ENCODE data around the gene CDC26.
"Not testable (repeated sequence)": the region's sequence is repeated elsewhere in the genome, so short reads cannot be mapped to it uniquely, and the experiment has no call there.

The CDC26 gene

GRCh38 chr9:113254991-113255390, 20.4 kb downstream of the CDC26 start:
- peaks cover 35% of the 10 kb centered on the region for H3K36me3 Mint-ChIP-seq (ENCODE audit: low read depth)
- H3K27ac Mint-ChIP-seq = no peak overlapping the region
- no peaks in the 10 kb centered on the region for H3K4me1 Mint-ChIP-seq
- H3K9me3 Mint-ChIP-seq = peaks cover 2% of the 10 kb centered on the region
- no peak for TF ChIP-seq CTCF (IDR thresholded peaks at IDR 0.05; ENCODE audit: unreplicated experiment in 3 of 3)
- no peaks in the 10 kb centered on the region for H3K27me3 Mint-ChIP-seq (ENCODE audit: low read depth)
- H3K4me3 Mint-ChIP-seq = no peak overlapping the region

- peaks cover 28% of the 10 kb centered on the region for H3K36me3 Mint-ChIP-seq (ENCODE audit: low read depth)
Measured at GRCh38 chr9:113250807-113251206, 24.6 kb downstream of the CDC26 start.

GRCh38 chr9:113249661-113250060, 25.7 kb downstream of the CDC26 start:
- H3K36me3 Mint-ChIP-seq (ENCODE audit: low read depth) = peaks cover 28% of the 10 kb centered on the region
- not testable (repeated sequence) for H3K4me3 Mint-ChIP-seq; H3K4me1 Mint-ChIP-seq; H3K27me3 Mint-ChIP-seq (ENCODE audit: low read depth); H3K9me3 Mint-ChIP-seq; H3K27ac Mint-ChIP-seq

More at GRCh38 chr9:113250807-113251206, 24.6 kb downstream of the CDC26 start:
- Mint-ChIP-seq H3K27ac (no peak overlapping the region), H3K9me3 (peaks cover 6% of the 10 kb centered on the region), H3K27me3 (ENCODE audit: low read depth) (no peaks in the 10 kb centered on the region), H3K4me1 (no peaks in the 10 kb centered on the region), H3K4me3 (no peak overlapping the region)
- no peak for TF ChIP-seq CTCF (IDR thresholded peaks at IDR 0.05; ENCODE audit: unreplicated experiment in 3 of 3)

- Mint-ChIP-seq H3K36me3 (ENCODE audit: low read depth) (peaks cover 25% of the 10 kb centered on the region), H3K4me3 (no peak overlapping the region), H3K9me3 (peaks cover 6% of the 10 kb centered on the region), H3K27ac (no peak overlapping the region), H3K4me1 (no peaks in the 10 kb centered on the region), H3K27me3 (ENCODE audit: low read depth) (no peaks in the 10 kb centered on the region)
- no peak for TF ChIP-seq CTCF (IDR thresholded peaks at IDR 0.05; ENCODE audit: unreplicated experiment in 3 of 3)
Measured at GRCh38 chr9:113247640-113248039, 27.7 kb downstream of the CDC26 start.

- TF ChIP-seq CTCF (IDR thresholded peaks at IDR 0.05; ENCODE audit: unreplicated experiment in 3 of 3) = no peak
- no peaks in the 10 kb centered on the region for H3K27me3 Mint-ChIP-seq (ENCODE audit: low read depth)
- peaks cover 24% of the 10 kb centered on the region for H3K36me3 Mint-ChIP-seq (ENCODE audit: low read depth)
- H3K27ac Mint-ChIP-seq = no peak overlapping the region
- no peak overlapping the region for H3K4me3 Mint-ChIP-seq
- no peaks in the 10 kb centered on the region for H3K4me1 Mint-ChIP-seq
- H3K9me3 Mint-ChIP-seq = peaks cover 6% of the 10 kb centered on the region
Measured at GRCh38 chr9:113246928-113247327, 28.4 kb downstream of the CDC26 start.

GRCh38 chr9:113245894-113246293, 29.5 kb downstream of the CDC26 start:
- peaks cover 6% of the 10 kb centered on the region for H3K9me3 Mint-ChIP-seq
- H3K27ac Mint-ChIP-seq = peak overlapping the region in 1 of 3 experiments; percentile 48
- no peaks in the 10 kb centered on the region for H3K27me3 Mint-ChIP-seq (ENCODE audit: low read depth)
- TF ChIP-seq CTCF (IDR thresholded peaks at IDR 0.05; ENCODE audit: unreplicated experiment in 3 of 3) = no peak
- H3K36me3 Mint-ChIP-seq (ENCODE audit: low read depth) = peaks cover 17% of the 10 kb centered on the region
- no peaks in the 10 kb centered on the region for H3K4me1 Mint-ChIP-seq
- no peak overlapping the region for H3K4me3 Mint-ChIP-seq
